Brain microvascular endothelial cell (primary cell): ENCODE data around the gene USP51.
"Not testable (repeated sequence)": the region's sequence is repeated elsewhere in the genome, so short reads cannot be mapped to it uniquely, and the experiment has no call there.

Experiments used
- DNase-seq: peaks from one replicate; pipeline ENCODE4 v3.0.0-alpha.2; 2020
- H3K27ac ChIP-seq: fragments of 250-450 bp; sonication (Bioruptor Pico); 2 replicates; pipeline ENCODE4 v1.5.1; 2020; ENCODE audit warnings: mild to moderate bottlenecking, moderate library complexity
- H3K27me3 ChIP-seq: fragments of 250-450 bp; sonication (Bioruptor Pico); replicated peaks from 2 replicates; pipeline ENCODE4 v1.5.1; 2020; ENCODE audit warnings: mild to moderate bottlenecking
- H3K36me3 ChIP-seq: fragments of 250-450 bp; sonication (Bioruptor Pico); replicated peaks from 2 replicates; pipeline ENCODE4 v1.5.1; 2020; ENCODE audit warnings: mild to moderate bottlenecking
- H3K4me3 ChIP-seq: 2 replicates; pipeline ENCODE4 v1.5.1; 2011; ENCODE audit warnings: low read depth, mild to moderate bottlenecking, control low read depth, low read length, moderate library complexity
- in situ Hi-C: cut with HindIII; loops from 2 replicates; pipeline ENCODE4 v1.10.0; 2017; ENCODE audit warnings: low sequenced_read_pairs, low pct_ligation_motif_present
- TF ChIP-seq, protein P1 (sequence below): IDR thresholded peaks from 2 replicates; pipeline ENCODE4 v1.5.1; 2011; ENCODE audit warnings: low read depth, mild to moderate bottlenecking, moderate library complexity, low read length, control low read depth, inconsistent platforms; ENCODE audit errors: missing control alignments

The USP51 gene

DNA sequence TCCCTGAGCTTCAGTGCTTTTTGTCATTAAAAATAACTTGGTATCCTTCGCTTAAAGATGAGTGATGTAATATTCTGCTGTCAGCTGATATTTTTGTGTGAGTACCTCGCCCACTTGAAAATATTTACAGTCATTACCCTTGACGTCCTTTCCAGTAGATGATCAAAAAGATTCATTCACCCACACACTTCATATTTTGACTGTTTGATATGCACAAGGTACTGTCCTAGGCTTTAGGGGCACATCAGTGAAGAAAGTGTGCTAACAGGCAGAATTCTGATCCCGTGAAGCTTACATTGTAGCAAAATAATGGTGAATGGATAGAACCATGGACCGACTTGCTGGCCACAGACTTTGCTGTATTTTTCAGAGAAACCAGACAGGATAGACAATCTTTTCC lies 18.1 kb upstream of the USP51 start:
- H3K36me3 ChIP-seq, H3K4me3 ChIP-seq, H3K27me3 ChIP-seq, DNase-seq, in situ Hi-C loops, H3K27ac ChIP-seq: not testable (repeated sequence)

DNA sequence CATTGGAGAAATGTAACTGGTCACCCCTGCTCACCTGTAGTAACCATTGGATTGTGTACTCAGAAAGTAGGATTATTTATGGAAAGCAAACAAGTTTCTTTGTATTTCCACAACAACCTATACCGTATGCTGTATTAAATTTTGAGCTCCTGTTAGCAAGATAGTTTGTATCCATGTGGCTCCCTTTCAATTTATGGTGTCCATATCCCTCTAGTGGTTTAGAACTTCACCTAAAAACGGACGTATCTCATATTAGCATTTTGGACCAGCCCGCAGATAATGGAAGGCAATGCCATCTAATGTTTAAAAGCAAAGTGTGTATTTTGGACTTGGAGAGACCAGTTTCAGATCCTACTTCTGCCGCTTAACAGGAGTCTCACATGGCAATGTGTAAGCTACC lies 17.4 kb upstream of the USP51 start:
- DNase-seq, H3K4me3 ChIP-seq, H3K36me3 ChIP-seq, H3K27ac ChIP-seq, H3K27me3 ChIP-seq, in situ Hi-C loops: not testable (repeated sequence)

DNA sequence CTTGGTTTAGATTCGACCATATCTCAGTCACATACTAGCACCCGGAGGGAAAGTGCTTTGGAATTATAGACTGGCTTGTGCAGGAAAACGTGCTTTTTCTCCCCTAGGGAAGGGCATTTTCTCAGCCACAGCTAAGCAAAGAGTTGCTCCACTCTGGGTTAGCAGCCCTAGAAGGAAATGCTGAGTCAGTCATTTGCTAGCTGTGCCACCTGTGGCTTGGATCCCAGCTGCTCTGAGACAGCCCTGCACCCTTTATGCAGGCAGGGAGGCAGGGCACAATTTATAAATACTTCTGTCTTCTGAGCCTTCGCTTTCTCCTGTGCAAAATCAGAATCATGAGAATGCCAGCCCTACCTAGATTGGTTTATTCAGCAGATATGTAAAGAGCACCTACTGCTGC lies 1.3 kb upstream of the USP51 start:
- Histone ChIP-seq H3K27me3 (no peaks in the 10 kb centered on the region), H3K27ac (no peak overlapping the region), H3K36me3 (no peaks in the 10 kb centered on the region), H3K4me3 (no peak overlapping the region)
- TF ChIP-seq, protein P1, sequence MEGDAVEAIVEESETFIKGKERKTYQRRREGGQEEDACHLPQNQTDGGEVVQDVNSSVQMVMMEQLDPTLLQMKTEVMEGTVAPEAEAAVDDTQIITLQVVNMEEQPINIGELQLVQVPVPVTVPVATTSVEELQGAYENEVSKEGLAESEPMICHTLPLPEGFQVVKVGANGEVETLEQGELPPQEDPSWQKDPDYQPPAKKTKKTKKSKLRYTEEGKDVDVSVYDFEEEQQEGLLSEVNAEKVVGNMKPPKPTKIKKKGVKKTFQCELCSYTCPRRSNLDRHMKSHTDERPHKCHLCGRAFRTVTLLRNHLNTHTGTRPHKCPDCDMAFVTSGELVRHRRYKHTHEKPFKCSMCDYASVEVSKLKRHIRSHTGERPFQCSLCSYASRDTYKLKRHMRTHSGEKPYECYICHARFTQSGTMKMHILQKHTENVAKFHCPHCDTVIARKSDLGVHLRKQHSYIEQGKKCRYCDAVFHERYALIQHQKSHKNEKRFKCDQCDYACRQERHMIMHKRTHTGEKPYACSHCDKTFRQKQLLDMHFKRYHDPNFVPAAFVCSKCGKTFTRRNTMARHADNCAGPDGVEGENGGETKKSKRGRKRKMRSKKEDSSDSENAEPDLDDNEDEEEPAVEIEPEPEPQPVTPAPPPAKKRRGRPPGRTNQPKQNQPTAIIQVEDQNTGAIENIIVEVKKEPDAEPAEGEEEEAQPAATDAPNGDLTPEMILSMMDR, result no peak
- DNase-seq, result no peak
- in situ Hi-C loops, result no loop called here

DNA sequence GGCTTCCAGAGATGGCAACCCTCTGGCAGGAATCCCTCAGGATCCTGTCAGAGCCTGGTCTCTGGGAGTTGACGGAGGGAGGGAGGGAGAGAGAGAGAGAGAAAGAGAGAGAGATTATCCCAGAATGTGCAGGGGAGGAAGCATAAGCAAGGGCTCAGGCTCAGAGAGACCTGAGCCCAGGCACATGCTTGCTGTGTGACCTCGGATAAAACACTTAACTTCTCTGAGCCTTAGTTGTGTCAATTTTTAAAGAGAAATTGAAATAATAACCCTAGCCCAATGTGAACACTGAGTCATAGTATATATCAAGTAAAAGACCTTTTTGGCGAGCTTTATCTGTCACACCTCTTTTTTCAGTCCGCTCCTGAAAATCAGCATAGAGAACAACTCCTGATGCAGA lies 473 bp upstream of the USP51 start:
- in situ Hi-C loops, result no loop called here
- DNase-seq, result no peak
- no peaks in the 10 kb centered on the region for H3K27me3 ChIP-seq
- peak overlapping the region; percentile 66 for H3K4me3 ChIP-seq
- TF ChIP-seq, protein P1, result no peak
- no peaks in the 10 kb centered on the region for H3K36me3 ChIP-seq
- no peak overlapping the region for H3K27ac ChIP-seq

DNA sequence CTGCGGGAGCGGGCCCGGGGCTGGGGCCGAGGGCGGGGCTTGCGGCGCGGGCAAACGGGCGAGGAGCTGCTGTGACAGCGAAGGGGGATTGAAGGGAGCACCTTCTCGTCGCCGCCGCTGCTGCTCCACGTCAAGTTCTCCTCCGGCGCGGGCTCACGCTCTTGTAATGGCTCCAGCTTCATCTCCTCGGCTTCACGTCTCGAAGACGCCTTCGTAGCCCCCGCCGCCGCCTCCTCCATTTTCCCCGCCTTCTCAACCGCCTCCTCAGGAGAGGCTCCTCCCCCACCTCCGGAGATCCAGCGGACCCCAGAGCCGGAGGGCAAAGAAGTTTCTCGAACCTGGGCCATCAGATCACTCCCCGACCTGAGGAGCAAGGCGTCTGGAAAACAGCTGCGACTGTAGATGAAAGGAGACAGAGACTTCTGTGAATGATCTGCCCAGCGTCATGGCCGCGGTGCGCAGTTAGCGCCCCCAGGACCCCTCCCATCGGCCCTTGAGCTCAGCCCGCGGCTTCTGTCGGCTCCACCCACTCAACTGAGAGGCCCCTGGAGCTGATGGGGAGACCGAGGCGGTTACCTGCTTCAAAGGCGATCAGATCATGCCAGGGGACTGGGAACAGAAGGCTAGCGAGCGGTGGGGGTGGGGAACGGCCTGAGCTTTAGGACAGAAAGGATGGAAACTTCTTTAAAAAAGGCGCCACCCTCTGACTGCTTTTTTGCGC lies 895 bp downstream of the USP51 start:
- H3K36me3 ChIP-seq, result no peaks in the 10 kb centered on the region
- in situ Hi-C loops, result no loop called here
- peak; percentile 43 for DNase-seq

DNA sequence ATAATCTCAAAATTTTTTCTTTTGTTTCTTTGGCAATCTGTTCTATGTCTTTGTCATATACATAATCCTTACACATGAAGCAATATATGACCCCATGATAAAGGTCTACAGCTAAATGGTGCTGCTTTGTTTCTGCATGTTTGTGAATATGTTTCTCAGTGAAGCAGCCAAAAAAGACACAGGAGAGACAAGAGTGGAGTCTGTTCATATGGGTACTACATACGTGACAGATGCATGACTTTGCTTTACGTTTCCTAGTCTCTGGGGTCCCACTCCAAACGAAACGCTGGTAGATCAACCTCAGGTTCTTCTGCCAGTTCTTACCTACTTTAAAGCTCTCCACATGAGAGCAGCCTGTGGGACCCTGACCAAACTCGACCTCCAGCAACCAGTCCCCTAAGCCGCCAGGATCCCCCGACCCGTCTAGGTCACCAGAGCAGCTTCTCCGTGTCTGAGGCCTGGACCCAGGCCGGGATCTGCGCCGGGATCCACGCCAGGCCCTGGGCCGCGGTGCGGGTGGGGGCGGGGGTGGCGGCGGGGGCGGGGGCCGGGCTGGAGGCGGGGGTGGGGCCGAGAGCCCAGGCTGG lies 1.5 kb downstream of the USP51 start:
- in situ Hi-C loops, result no loop called here
- TF ChIP-seq, protein P1, result no peak
- H3K27ac ChIP-seq, result no peak overlapping the region

More for the DNA sequence above, 895 bp downstream of the USP51 start:
- TF ChIP-seq, protein P1, result no peak
- Histone ChIP-seq H3K4me3 (peak overlapping the region; percentile 66), H3K27ac (peak overlapping the region; percentile 48), H3K27me3 (no peaks in the 10 kb centered on the region)

DNA sequence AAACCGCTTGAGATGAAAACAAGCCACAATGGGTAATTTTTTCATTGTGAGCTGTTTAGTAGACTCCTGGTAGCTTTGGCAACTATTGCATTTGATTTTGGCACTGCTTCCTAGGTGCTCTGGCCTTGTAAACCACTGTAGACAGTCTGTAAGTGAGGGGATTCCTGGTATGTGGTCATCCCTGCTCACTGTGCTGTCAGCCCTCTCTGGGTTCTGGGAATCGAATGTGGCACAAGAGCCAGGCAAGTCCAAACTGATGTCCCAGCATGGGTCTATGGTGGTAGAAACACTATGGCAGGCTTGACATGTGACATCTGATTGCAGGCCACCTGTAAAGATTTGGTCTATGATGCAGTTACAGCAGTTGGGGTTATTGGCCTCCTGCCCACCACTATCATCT lies 2.5 kb downstream of the USP51 start:
- DNase-seq, result no peak
- H3K4me3 ChIP-seq, result no peak overlapping the region
- no peaks in the 10 kb centered on the region for H3K36me3 ChIP-seq
- in situ Hi-C loops, result no loop called here
- no peak overlapping the region for H3K27ac ChIP-seq
- TF ChIP-seq, protein P1, result no peak
- H3K27me3 ChIP-seq, result no peaks in the 10 kb centered on the region

More for the DNA sequence above, 1.5 kb downstream of the USP51 start:
- H3K36me3 ChIP-seq, result no peaks in the 10 kb centered on the region
- no peaks in the 10 kb centered on the region for H3K27me3 ChIP-seq
- H3K4me3 ChIP-seq, result peak overlapping the region; percentile 27
- DNase-seq, result no peak
